HG03520 (cell line): ENCODE results near the gene SUMF2.
"Not testable (repeated sequence)": the region's sequence is repeated elsewhere in the genome, so short reads cannot be mapped to it uniquely, and the experiment has no call there.

Experiments used
- ATAC-seq: cut with Tn5 transposase; IDR thresholded peaks from one replicate; pipeline ENCODE4 v1.9.1; 2021; ENCODE audit warnings: mild to moderate bottlenecking, moderate library complexity; ENCODE audit not compliant: unreplicated experiment

The SUMF2 gene

DNA sequence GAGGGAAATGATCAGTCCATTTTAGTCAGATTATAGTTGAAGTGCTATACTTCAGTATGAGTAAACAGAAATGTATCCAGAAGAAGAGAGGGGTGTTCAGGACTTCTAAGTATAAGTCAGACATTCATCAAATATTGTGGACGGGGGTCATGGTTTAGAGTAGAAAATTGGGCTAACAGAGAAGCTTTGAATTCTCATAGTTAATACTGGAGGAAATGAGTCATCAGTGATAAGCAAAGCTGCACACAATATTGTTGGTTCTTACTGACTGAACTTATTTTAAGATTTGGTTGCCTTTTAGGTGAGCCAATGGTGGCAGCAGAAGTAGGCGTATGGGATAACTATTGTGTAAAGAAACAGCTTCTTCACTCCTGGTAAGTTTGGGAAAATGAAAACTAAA is 1.7 kb upstream of the SUMF2 start:
- ATAC-seq: no peak

DNA sequence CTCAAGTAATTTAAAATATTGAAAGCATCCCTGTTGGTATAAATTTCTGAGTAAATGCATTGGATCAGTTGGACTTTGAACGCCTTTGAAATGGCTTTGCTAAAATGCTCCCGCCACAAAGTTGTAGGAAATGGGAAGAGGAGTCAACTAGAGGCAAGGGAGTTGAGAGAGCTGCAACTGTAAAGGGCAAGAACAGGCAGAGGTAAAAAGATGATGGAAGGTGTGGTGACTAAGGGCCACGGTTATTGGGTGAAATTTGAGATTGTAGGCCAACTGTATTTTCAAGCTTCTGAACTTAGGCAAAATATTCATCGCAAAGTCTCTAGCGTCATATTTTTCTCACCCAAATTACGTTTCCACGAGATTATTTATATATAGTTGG is 595 bp upstream of the SUMF2 start:
- ATAC-seq: no peak

DNA sequence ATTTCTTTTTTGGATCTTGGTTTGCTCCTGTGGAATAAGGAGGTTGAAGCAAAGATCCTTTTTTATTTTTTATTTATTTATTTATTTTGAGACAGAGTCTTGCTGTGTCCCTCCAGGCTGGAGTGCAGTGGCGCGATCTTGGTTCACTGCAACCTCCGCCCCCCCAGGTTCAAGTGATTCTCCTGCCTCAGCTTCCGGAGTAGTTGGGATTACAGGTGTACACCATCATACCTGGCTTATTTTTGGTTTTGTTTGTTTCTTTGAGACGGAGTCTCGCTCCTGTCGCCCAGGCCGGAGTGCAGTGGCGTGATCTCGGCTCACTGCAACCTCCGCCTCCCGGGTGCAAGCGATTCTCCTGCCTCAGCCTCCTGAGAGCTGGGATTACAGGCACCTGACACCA is 2.3 kb downstream of the SUMF2 start:
- ATAC-seq: not testable (repeated sequence)

DNA sequence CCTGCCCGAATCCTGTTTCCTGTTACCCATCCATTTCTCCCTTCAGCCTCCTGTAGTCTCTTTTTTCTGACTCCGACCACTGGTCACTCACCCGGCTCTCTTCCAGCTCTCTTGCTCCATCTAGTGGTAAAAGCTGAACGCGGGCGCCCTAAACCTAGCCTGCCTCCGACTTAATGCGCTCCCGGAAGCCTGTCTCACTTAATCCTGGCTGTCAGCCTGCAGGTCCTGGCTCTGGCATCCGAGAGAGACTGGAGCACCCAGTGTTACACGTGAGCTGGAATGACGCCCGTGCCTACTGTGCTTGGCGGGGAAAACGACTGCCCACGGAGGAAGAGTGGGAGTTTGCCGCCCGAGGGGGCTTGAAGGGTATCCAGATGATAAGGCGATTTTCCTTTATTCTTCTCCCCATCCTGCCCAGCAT is 10.3 kb downstream of the SUMF2 start:
- peak; percentile 88 for ATAC-seq

DNA sequence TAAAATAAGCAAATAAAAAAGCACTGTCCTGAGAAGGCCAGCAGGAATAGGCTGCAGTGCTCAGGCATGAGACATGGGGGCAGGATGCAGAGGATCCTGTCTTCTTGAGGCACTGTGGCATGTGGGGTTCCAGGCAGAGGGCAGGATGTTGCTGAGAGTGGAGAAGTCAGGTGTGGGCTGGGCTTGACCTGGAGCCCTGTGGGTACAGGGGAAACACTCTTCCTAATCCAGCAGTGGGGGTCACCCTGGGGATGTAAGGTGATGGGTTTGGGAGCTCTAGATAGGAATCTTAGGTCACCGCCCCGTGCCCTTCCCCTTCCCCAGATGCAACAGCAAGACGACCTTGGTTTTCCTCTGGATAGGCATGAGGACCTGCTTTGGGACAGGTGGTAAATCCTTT is 13.6 kb downstream of the SUMF2 start:
- no peak for ATAC-seq

DNA sequence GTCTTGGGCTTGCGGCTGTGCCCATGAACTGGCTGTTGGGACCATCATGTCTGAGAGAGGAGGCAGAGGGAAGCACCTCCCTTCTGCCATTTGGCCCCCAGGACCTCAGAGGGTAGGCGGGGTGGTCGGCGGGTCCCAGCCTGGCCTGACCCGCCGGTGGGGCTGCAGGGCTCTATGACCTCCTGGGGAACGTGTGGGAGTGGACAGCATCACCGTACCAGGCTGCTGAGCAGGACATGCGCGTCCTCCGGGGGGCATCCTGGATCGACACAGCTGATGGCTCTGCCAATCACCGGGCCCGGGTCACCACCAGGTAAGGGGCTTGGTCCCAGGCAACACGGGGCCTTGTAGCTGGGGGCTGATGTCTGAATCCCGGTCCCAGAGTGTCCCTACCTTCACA is 14.1 kb downstream of the SUMF2 start:
- ATAC-seq: no peak

DNA sequence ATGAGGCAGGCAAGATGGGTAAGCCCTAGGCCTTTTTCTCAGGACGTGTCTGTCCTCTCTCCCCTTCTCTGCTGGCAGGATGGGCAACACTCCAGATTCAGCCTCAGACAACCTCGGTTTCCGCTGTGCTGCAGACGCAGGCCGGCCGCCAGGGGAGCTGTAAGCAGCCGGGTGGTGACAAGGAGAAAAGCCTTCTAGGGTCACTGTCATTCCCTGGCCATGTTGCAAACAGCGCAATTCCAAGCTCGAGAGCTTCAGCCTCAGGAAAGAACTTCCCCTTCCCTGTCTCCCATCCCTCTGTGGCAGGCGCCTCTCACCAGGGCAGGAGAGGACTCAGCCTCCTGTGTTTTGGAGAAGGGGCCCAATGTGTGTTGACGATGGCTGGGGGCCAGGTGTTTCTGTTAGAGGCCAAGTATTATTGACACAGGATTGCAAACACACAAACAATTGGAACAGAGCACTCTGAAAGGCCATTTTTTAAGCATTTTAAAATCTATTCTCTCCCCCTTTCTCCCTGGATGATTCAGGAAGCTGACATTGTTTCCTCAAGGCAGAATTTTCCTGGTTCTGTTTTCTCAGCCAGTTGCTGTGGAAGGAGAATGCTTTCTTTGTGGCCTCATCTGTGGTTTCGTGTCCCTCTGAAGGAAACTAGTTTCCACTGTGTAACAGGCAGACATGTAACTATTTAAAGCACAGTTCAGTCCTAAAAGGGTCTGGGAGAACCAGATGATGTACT is 15.5 kb downstream of the SUMF2 start:
- ATAC-seq: no peak

DNA sequence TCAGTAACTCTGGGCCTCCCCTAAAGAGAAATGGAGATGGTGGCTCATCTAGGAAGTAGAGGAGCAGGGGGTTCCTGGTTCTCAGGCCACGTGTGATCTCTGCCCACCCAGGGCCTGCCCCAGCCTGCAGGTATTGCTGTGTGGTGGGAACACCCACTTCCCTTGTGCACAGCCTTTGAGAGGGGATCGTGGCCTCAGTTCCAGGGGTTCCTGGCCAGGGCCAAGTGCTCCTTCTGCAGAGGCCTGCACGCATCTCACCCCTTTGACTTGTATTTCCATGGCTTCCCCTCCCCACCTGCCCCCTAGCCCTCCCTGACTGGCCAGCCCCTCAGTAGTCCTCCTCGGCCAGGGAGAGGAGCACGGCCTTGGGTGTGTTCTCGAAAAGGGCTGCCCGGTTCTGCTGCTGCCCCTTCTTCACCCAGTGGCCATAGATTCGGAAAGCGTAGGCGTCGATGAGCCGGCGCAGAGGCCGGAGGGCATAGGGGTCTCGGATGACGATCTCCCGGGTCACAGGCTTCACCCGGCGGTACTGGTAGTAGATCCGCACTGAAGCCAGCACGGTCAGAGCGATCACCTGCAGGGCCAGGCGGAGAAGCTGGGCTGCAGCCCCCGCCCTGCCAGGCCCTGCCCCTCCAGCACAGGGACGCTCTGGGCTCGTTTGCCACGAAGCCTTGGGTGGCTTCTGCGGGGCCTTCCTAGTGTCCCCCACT is 16.8 kb downstream of the SUMF2 start:
- not testable (repeated sequence) for ATAC-seq

DNA sequence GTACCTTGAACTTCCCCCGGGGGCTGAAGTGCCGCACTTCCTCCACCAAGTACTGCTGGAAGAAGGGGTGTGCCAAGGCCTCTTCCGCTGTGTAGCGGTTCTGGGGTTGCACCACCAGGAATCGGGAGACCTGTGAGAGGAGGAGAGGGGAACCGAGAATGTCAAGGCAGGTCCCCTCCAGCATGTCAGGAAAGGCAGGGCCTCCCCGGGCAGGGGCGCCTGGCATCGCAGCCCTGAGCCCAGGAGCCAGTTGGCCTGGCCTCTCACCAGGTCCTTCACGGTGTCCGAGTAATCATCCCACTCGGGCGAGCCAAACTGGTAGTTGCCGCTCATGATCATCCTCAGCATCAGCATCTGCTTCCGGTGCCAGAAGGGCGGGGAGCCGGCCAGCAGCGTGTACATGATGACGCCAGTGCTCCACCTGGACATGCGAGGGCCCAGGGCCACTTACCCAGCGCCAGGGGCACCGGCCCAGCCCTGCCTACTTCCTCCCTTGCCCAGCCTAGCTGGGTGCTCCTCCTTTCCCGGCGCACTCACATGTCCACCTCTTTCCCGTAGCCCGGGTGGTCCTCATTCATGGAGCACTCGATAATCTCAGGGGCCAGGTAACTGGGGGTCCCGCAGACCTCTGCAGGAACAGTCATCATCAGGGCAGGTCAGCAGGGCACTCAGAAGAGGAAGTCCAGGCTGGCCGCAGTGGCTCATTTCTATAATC is 17.7 kb downstream of the SUMF2 start:
- ATAC-seq: no peak

DNA sequence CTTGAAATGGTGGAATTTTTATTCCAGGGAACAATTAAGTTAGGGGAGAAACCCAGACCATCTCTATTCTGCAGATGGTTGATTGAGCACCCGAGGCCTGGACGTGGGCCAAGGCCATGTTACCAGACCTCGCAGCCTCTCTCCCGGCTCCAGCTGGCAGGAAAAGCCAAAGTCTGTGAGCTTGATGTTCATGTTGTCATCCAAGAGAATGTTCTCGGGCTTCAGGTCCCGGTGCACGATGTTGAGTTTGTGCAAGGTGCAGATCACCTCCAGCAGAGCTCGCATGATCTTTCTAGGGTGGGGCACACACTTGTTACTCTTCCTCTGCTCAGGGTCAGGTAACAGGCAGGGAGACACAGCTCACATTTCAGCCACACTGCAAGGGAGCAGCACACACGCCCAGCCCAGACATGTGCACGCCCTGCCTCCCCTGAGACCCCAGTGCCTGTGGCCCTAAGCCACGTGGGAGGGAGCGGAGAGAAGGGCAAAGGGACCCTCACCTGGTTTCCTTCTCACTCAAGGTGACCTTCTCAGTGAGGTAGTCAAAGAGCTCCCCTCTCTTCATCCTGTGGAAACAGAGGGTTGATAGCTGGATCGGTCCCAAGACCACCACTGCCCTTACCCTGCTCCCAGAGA is 19.2 kb downstream of the SUMF2 start:
- no peak for ATAC-seq

DNA sequence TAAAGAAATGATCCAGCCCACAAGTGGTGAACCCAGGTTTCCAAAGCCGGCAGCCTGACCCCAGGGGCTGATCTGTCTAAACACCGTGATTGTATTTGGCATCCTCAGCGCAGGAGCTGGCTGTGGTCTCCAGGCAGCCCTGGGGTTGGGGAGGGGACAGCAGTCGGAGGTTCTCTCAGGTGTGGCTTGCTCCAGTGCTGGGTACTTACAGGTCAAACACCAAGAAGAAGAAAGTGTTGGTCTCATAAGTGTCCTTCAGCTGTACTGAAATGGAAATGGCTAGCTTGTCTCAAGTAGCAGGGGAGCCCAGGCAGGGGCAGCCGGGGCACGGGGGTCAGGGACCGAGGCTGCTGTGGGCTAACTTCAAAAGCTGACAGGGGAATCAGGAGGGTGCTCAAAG is 22.7 kb downstream of the SUMF2 start:
- no peak for ATAC-seq

DNA sequence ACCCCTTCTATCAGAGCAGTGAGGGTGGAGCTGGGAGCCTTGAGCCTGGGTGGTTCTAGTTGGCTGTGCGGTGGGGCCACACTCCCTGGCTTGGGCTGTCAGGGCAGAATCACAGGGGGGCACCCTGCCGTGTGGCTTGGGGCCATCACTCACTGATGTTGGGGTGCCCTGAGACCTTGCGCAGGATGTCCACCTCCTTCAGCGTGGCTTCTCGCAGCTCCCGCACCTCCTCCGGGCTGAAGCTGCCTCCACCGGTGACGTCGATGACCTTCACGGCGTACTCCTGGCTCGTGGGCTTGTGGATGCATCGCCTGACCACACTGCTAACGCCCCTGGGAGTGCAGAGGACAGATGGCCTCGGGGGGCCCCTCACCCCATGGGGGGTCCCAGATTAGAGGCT is 23.4 kb downstream of the SUMF2 start:
- ATAC-seq: no peak

DNA sequence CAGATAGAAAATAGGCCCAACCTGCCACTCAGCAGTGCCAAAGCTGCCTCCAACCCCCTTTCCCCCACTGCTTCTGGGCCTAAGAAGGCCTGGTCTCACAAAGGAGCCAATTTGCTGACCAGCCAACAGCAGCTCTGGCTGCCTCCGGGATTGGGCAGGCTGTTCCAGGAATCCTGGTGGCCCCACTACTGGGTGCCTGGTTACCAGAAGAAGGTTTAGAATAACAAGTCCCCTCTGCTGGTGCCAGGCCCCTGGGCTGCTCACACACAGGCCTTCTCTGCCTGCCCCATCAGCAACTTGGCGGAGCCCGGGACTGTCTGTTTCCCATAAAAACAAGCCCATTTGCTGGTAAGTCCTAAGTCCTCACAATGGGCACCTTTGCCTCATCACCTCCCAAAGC is 27.5 kb downstream of the SUMF2 start:
- ATAC-seq: no peak

DNA sequence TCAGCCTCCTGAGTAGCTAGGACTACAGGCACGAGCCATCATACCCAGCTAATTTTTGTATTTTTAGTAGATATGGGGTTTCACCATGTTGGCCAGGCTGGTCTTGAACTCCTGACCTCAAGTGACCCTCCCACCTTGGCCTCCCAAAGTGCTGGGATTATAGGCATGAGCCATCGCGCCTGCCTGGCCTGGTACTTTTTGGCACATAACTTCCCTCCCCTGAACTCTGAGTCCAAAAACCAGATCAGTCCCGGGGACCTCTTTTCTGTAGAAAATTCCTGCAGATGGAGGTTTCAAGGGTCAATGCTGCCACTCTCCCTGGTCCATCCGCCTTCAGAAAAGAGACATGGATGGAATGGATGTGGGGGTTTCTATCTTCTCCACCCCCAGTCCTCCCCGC is 28.3 kb downstream of the SUMF2 start:
- ATAC-seq: not testable (repeated sequence)

DNA sequence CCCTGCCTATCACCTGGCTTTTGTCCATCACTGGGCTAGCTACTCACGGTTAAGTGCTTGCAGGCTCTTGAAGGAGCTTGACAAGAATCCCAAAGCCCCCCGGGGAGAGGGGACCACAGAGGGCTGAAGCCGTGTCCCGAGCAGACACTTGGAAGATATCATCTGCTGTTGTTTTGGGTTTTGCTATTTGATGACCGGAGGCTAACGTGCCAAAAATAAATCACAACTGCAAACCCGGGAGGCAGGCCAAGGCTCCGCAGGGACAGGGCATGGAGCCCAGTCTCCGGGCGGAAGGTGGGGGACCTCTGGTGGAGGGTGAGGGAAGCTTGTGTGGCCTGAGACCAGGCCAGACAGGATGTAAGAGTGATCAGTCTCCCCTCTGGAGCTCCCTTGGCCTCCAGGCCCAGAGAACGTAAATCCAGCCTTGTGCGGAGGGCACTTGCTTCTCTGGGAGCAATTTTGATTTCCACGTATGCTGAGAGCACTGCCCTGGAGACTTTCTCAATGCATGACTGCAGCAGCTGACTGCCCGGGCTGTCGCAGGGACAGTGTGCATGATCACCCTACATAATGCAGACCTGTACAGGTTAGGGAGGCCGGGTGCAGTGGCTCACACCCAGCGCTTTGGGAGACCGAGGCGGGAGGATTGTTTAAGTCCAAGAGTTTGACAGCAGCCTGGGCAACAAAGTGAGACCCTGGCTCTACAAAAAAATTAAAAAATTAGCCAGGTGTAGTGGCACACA is 28.9 kb downstream of the SUMF2 start, which contains the start of gene PHKG1:
Gene PHKG1, minus strand, starts transcription at position 164 of the 743 bp plus-strand sequence. CDS start 4,011 bp downstream, outside the sequence.
- no peak for ATAC-seq

DNA sequence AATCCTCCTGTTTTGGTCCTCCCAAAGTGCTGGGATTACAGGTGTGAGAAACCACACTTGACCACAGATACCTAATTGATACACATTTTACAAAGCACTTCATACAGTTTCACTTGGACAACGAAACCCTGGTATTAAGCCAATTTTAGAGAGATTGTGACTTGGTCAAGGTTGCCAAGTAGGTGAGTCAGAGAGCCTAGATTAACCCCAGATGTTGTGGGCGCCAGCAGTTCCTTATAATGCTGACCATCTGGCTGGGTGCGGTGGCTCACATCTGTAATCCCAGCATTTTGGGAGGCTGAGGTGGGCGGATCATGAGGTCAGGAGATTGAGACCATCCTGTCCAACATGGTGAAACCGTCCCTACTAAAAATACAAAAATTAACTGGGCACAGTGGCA is 33.6 kb downstream of the SUMF2 start:
- ATAC-seq: no peak

DNA sequence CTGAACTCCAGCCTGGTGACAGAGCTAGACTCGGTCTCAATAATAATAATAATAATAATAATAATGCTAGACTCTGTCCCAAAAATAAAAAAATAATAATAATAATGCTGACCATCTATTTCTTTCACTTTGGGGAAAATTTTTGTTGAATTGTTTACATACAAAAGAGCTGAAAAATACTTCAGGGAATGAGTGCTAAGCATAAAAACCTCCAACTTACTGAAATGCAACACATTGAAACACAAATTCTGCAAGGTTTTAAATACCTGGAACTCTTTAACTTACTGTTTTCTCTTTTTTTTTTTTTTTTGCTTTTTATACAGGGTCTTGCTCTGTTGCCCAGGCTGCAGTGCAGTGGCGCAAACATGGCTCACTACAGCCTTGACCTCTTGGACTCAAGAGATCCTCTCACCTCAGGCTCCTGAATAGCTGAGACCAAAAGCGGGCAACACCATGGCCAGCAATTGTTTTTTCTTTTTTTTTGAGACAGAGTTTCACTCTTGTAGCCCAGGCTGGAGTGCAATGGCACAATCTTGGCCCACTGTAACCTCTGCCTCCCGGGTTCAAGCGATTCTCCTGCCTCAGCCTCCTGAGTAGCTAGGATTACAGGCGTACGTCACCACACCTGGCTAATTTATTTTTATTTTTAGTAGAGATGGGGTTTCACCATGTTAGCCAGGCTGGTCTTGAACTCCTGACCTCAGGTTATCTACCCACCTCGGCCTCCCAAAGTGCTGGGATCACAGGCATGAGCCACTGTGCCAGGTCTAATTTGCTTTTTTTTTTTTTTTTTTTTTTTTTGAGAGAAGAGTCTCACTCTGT is 34.3 kb downstream of the SUMF2 start:
- not testable (repeated sequence) for ATAC-seq

DNA sequence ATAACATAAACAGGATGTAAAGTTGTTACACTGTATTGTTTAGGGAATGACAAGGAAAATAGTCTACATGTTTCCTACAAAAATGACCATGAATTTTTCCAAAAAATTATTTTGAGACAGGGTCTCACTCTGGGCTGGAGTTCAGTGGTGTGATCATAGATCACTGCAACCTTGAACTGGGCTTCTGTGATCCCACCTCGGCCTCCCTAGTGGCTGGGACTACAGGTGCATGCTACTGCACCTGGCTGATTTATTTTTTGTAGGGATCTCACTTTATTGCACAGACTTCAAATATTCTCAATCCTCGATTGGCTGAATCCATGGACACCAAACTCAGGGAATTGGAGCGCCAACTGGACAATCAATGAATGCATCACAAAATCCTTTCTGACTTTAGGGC is 35.6 kb downstream of the SUMF2 start:
- ATAC-seq: no peak

DNA sequence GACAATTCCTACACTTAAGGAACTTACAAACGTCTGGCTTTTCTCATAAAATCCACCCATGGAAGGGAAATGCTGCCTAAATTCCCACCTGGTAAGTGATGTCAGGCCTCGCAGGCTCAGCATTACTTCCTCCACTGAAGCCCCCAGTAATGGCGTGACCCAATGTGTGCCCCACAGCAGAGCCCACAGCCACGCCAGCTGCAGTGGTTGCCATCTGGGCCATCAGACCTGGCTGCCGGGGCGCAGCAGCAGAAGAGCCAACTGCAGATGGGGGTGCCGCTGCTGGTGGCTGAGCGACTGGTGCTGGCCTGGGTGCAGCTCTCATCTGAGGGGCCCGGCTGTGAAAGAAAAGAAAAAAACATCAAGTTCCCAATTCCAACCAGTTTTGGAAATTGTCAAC is 40.1 kb downstream of the SUMF2 start:
- not testable (repeated sequence) for ATAC-seq

DNA sequence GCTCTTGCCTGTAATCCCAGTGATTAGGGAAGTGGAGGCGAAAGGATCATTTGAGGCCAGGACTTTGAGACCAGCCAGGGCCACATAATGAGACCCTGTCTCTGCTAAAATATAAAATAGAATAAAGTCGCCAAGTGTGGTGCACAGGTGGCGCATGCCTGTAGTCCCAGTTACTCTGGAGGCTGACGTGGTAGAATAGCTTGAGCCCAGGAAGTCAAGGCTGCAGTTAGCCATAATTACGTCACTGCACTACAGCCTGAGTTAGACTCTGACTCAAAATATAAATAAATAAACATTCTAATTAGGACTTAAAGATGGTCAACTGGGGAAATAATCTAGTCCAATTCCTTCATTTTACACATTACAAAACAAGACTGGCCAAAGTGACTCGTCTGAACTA is 41.4 kb downstream of the SUMF2 start:
- peak; percentile 25 for ATAC-seq
